NT2/D1 (cell line): Measurements from ENCODE around the gene CRNKL1.

Source experiments
- YY1 ChIP-seq: IDR thresholded peaks from 2 replicates; pipeline ENCODE4 v1.6.1; 2011; ENCODE audit not compliant: insufficient read length, insufficient read depth
- ZNF274 ChIP-seq: IDR thresholded peaks from 2 replicates; pipeline ENCODE4 v1.6.1; 2011; ENCODE audit warnings: mild to moderate bottlenecking, low read depth, low read length

DNA sequence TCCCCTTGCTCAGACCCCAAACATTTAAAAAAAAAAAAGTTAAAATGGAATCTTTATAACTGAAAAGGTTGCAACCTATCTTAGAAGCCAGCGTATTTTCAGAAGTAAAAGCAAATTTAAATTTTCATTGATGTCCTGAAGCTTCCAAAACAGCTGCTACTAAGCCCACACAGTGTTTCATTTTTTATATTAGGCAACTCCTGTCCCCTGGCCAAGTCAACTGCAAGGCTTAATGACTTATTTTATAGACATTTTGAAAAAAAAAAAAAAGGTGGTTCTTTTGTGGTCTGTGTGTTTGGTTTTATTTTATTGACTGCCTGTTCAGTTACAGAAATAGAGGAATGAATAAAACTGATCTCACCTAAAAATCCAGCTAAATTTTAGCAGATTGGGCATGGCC, 13.1 kb upstream of the CRNKL1 start:
- no peak for TF ChIP-seq YY1
- no peak for TF ChIP-seq ZNF274
